GM19099 (cell line): ENCODE measurements around the gene PTH1R.

Source experiments
- POLR2A ChIP-seq: IDR thresholded peaks from 3 replicates; pipeline ENCODE4 v1.6.1; 2011; ENCODE audit warnings: low read depth; ENCODE audit not compliant: insufficient read length; ENCODE audit errors: extremely low read depth

Gene PTH1R

DNA sequence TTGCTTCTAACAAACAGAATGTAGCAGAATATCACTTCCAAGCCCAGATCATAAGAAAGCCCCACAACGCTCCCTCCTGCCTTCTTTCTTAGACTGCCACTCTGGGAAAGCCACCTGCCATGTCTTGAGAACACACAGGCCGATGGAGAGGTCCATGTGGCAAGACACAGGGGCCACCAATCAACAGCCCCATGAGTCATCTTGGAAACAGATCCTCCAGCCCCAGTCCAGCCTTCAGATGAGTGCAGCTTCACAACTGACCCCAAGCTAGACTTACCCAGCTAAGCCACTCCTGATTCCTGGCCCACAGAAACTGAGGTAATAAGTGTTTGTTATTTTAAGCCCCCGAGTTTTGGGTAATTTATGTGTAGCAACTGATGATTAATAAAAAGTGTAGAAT lies 39.7 kb downstream of the PTH1R start:
- no peak for TF ChIP-seq POLR2A

DNA sequence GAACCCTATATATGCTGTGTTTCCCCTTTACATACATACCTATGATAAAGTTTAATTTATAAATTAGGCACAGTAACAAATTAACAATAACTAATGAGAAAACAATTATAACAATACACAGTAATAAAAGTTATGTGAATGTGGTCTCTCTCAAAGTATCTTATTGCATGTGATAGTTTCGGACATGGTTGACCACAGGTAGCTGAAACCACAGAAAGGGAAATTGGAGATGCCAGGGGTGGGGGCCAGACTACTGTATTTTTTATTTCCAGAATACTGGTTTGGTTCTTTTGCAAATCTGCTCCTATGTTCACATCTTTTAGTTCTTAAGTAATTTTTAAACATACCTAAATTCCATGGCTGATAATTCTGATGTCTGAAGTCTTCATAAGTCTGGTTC lies 40.7 kb downstream of the PTH1R start:
- TF ChIP-seq POLR2A = no peak

DNA sequence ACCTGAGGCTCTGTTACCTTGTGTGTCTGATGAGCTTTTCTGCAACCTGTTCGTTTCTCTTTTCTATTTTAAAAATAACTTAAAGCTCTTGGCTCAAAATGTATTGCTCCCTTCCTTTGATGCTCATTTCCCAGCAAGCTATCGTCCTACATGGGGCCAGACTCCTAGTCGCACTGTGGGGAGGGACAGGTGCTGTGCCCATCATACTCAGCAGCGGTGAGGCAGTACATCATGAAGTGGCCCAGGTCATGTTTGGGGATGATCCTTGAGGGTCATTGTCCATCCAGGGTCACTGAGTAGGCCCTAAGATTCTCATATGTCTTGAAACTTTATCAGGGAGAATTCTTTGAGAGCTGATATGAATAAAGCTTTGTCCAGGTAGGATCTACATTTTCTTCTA lies 41.1 kb downstream of the PTH1R start:
- no peak for TF ChIP-seq POLR2A

DNA sequence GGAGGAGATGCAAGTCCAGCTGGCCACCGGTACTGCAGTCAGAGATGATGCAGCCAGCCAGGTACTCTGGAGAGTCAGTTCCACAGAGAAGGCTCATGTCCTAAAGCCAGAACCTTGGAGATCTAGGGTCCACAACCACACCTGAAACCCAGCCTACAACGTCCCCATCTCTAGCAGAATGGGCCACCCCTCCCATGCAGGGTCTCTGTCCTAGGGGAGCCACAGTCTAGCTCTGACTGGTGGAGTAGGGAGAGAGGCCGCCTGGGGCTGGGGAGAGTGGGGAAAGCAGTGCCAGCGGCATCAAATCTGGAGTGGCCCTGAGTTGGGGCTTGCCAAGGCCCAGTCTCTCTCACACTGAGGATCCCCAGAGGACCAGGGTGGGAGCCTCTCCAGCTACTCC lies 43.5 kb downstream of the PTH1R start:
- no peak for TF ChIP-seq POLR2A

DNA sequence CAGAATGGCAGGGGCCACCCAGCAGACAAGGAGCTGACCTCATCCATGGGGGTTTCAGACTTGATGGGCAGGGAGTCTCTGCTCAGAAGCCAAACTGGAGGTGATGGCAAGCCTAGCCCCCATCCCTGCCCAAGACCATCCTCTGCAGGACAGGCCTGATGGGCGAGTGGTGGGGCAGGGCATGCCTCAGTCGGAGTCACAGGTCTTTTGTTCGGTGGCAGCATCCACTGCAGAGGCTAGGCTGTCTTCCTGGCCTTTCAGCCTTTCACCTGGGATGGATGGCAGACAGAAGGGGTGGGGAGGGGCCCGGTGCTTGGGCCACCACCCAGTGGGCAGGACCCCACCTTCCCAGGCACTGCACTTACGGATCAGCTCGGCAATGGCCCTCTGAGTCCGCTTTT lies 44.4 kb downstream of the PTH1R start:
- no peak for TF ChIP-seq POLR2A

DNA sequence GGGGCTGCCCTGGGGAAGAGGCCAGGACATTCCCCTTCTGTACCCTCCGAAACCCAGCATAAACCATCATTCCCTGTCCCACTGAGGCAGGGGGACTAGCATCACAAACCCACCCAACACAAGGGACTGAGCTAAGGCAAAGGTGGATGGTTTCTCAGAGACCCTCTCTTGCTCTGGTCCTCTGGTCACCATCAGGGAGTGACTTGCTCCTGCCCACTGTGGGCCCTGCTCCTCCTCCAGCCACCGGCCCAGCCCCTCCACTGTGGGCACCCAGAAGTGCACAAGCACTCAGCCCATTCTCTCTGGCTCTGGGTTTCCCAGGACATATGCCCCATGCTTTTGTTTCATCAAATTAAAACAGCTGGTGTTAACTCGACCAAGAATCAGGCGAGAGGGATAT lies 44.9 kb downstream of the PTH1R start:
- TF ChIP-seq POLR2A = no peak

DNA sequence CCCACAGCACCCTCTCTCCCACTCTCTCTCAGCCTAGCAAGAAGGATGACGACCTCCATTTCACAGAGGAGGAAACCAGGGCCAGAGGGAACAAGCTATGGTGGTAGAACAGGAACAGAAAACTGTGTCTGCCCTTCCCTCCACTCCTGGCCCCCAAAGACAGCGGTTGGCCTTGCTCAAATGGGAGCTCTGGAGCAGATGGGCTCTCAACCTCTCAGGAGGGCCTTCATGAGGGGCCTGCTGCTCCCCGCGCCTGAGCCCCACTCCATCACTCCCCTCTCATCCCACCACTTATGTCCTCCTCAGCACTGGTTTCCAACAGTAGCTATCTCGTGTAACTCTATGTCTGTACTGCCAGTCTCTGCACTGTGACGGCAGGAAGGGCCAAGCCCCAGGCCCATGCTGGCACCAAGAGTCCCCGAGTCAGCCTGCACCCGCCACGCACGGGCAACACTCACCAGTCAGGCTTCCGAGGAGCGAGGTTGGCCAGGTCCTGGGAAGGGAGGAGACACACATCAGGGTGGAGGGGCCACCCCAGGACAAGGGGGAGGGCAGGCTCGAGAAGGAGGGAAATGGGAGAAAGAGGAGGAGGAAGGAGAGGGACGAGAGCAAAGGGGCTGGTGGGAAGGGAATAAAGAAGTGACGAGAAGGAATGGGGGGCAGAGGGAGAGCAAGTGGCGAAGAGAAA lies 45.5 kb downstream of the PTH1R start:
- no peak for TF ChIP-seq POLR2A

DNA sequence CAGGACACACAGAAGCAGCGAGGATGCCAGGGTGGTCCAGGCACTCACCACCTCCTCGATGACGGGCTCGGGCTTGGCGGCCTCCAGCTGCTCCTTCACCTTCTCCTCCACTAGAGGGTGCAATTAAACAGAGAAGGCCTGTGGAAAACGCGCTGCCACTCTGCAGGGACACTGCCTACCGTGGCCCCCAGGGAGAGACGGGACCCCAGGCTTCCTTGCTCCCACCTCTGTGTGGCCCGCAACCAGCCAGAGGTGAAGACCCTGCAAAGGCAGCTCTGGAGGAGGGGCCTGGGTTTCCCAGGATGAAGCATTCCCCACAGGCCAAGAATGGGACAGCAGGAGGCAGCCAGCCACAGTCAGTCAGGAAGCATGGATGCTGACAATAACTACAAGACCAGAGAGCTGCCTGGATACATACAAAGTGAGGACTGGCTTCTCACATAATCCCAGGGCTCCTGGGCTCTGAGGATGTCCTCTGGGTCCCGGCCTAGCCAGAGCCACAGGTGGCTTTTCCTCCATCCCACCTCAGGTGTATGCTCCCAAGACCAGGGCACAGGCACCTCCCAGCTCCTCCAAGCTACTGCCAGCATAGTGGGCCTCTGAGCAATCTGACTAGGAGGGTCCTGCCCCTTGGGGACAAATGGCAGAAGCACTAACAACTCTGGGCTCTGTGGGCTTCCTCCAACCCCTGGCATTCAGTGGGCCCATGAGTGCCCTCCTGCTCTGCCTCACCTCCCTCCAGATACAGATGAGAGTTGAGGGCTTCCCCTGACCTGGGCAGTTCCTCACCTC lies 46.2 kb downstream of the PTH1R start:
- TF ChIP-seq POLR2A = no peak

DNA sequence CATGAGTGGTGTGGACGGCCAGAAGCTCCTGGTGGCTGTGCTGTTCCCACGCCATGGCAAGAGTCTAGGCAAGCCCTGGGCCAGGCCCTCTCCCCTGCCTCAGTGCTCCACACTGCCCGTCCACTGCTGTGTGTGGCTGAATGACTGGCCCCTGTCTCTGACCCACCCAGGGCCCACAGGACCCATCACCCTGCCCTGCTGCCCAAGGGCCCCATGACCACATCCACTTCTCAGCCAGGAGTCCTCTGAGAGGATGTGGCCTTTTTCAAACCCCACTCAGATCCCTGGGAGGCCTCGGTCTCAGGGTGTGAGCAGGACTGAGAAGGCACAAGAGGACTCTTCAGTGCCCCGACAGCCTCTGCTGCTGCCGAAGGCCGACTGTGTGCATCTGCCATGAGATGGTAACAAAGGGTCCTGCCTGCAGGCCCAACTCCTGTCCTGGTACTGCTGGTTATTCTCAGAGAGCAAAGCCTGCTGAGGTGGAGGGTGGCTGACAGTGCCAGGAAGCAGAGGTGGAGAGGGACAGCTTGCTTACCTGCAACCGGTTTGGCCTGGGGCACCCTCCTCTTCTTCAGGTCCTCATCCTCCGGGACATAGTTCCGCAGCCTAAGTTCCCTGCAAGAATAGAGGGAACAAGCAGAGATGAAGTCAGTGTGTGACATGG lies 47.5 kb downstream of the PTH1R start:
- TF ChIP-seq POLR2A = no peak

DNA sequence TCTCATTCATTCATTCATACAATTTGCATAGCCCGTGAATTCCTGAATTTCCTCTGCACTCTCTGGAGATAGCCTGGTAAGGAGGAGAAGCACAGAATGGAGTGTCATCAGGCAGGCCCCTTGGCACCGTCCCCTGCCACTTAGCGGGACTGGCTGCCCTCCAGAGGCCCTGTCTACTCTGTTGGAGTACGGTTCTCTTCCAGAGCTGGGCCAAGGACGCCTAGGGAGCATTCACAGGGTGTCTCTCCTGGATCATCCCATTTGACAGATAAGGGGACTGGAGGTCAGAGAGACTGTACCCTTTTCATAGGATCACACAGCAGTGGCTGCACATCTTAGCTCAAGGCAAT lies 48.0 kb downstream of the PTH1R start:
- no peak for TF ChIP-seq POLR2A

DNA sequence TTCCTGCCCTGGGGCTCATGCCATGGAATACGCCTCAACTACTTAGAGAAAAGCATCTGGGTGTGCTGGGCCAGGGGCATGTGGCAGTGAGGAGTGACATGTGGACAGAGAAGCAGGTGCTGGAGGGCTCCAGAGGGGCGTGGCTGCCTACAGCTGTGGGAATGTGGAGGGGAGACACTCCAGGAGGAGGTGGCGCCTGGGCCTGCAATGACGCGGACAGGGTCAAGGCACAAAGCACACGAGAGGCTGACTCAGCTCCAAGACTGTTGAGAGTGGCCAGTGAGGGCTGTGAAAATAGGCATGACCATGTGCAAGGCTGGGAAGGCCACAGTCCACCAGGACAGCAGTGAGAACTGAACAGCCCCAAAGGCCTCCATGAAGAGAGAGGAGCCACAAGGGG lies 48.5 kb downstream of the PTH1R start:
- TF ChIP-seq POLR2A = no peak

DNA sequence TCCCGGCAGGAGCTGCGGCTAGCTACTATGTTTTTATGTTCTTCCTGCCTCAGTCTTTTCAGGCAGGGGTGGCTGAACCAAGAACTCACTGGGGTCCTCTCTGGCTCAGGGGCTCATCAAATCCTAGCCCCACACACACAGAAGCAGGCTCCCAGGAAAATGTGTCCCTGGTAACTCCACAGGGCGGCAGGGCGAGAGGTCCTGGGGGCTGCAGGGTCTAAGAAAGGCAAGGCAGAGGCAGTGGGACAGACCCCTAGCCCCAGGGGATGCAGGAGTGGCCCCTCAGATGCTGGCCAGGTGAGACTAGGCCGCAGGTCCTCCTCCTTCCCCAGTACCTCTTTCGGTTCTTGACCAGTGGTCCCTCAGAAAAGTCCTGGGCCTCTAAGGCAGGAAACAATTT lies 48.9 kb downstream of the PTH1R start:
- TF ChIP-seq POLR2A = no peak

DNA sequence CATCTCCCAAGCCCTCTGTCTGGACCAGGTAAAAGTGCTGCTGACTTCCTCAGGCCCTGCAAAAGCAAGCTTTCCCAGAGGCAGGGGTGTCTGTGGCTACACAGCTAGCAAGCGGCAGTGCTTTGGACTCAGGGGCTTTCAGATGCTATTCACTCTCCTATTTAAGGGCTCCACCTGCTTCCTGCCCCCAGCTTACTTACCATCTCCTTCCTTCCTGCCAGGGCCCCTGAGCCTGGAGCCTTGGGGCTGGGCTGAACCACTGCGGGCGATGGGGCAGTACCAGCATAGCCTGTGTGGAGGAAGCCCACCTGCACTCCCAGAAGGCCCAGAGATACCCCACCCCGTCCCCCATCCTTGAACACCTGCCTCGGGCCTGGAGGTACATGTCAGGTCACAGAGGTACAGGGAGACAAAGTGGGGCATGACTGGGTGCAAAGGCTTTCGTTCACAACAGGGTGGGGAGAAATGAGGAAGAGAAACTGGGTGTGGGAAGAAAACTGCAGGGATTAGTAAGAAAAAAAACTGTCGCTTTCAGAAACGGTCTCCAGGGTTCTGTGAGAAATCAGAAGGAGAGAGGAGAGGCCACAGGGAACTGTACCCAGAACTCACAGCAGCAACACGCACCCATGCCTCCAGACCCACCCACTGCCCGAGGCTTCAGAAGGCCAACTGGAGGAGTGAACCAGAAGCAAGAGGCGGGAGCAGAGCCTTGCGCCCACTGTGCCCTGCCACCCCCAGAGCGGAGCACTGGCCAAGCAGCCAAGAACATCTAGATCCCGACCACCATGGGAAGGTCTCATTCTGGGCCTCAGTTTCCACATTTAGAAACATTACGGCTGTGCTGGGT lies 49.6 kb downstream of the PTH1R start:
- peak; percentile 47 for TF ChIP-seq POLR2A

DNA sequence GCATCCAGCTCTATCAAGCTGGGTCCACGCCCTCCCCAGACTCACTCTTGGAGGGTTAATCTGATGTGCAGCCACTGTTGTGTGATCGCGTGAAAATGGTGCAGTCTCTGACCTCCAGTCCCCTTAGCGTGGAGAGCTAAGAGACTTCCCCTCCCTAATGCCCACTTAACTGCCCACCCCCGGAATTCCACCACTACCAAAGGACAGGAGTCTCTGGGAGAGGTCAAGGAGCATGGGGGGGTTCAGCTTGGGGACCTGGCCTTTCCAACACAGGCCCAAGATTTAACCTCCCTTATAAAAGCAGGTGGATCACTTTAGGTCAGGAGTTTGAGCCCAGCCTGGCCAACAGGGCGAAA lies 50.2 kb downstream of the PTH1R start:
- no peak for TF ChIP-seq POLR2A

DNA sequence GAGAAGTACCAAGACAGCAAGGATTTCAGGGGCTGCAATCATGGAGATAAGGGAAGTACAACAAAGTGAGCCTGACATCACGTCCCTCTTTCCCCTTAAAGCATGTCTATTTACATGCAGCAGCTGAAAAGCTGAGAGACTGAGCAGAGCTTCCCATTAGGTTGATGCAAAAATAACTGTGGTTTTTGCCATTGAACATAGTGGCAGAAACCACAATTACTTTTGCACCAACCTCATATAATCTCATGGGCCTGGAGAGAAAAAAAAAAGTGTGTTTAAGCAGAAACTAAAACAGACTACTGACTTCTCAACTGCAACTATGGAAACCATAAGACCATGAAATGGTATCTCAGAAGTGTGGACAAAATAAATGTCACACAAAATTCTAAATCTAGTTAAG lies 50.8 kb downstream of the PTH1R start:
- TF ChIP-seq POLR2A = no peak
